GM18861 (cell line): Measurements from ENCODE around the gene TIAM1.

ENCODE experiments used
- ATAC-seq: cut with Tn5 transposase; IDR thresholded peaks from one replicate; pipeline ENCODE4 v1.9.1; 2021; ENCODE audit not compliant: unreplicated experiment

Gene TIAM1

GRCh38 chr21:31180256-31181081, 163.6 kb downstream of the TIAM1 start:
- ATAC-seq: no peak

- ATAC-seq: no peak
Observed at GRCh38 chr21:31176725-31177124, 167.3 kb downstream of the TIAM1 start.

GRCh38 chr21:31176080-31176551, 167.9 kb downstream of the TIAM1 start:
- no peak for ATAC-seq

- ATAC-seq: no peak
Observed at GRCh38 chr21:31173881-31174555, 170.0 kb downstream of the TIAM1 start.

- ATAC-seq: no peak
Observed at GRCh38 chr21:31172328-31172727, 171.7 kb downstream of the TIAM1 start.

GRCh38 chr21:31164713-31165694, 179.1 kb downstream of the TIAM1 start:
- no peak for ATAC-seq

- ATAC-seq: no peak
Observed at GRCh38 chr21:31162827-31163226, 181.2 kb downstream of the TIAM1 start.

GRCh38 chr21:31162079-31162699, 181.9 kb downstream of the TIAM1 start:
- no peak for ATAC-seq

- no peak for ATAC-seq
Observed at GRCh38 chr21:31161157-31161556, 182.9 kb downstream of the TIAM1 start.

- no peak for ATAC-seq
Observed at GRCh38 chr21:31159808-31160207, 184.3 kb downstream of the TIAM1 start.

- ATAC-seq: no peak
Observed at GRCh38 chr21:31158789-31159581, 185.1 kb downstream of the TIAM1 start.

GRCh38 chr21:31157756-31158155, 186.3 kb downstream of the TIAM1 start:
- no peak for ATAC-seq

GRCh38 chr21:31156662-31157061, 187.4 kb downstream of the TIAM1 start:
- no peak for ATAC-seq

GRCh38 chr21:31156169-31156568, 187.9 kb downstream of the TIAM1 start:
- ATAC-seq: no peak

- ATAC-seq: no peak
Observed at GRCh38 chr21:31151156-31152045, 192.7 kb downstream of the TIAM1 start.

- ATAC-seq: no peak
Observed at GRCh38 chr21:31145274-31145673, 198.8 kb downstream of the TIAM1 start.

- no peak for ATAC-seq
Observed at GRCh38 chr21:31143036-31143435, 201.0 kb downstream of the TIAM1 start.

GRCh38 chr21:31142600-31142999, 201.5 kb downstream of the TIAM1 start:
- ATAC-seq: no peak
